Epithelial cell of prostate (primary cell): ENCODE results near the gene CERS6.
A peak's percentile ranks its signal among the peaks of the same experiment; 100 is the strongest.

ENCODE experiments used
- DNase-seq: peaks from one replicate; pipeline ENCODE4 v3.0.0-alpha.2; 2011; ENCODE audit warnings: low read depth, low spot score
- H3K27ac ChIP-seq: fragments of 450-650 bp; 2 replicates; pipeline ENCODE4 v1.5.1; 2017; ENCODE audit warnings: mild to moderate bottlenecking

The CERS6 gene

GRCh38 chr2:168802859-168803725 is 347.0 kb downstream of the CERS6 start:
- peak overlapping the region; percentile 9 for H3K27ac ChIP-seq
- DNase-seq, result no peak

- no peak overlapping the region for H3K27ac ChIP-seq
Observed at GRCh38 chr2:168804214-168804613, 348.1 kb downstream of the CERS6 start.

GRCh38 chr2:168805615-168806014 is 349.5 kb downstream of the CERS6 start:
- no peak for DNase-seq
- no peak overlapping the region for H3K27ac ChIP-seq

More at GRCh38 chr2:168804214-168804613, 348.1 kb downstream of the CERS6 start:
- no peak for DNase-seq

- no peak overlapping the region for H3K27ac ChIP-seq
- no peak for DNase-seq
Observed at GRCh38 chr2:168809537-168809936, 353.5 kb downstream of the CERS6 start.

GRCh38 chr2:168810235-168810634 is 354.2 kb downstream of the CERS6 start:
- DNase-seq, result no peak
- H3K27ac ChIP-seq, result no peak overlapping the region

- no peak overlapping the region for H3K27ac ChIP-seq
- no peak for DNase-seq
Observed at GRCh38 chr2:168811696-168812095, 355.6 kb downstream of the CERS6 start.

- DNase-seq, result no peak
- no peak overlapping the region for H3K27ac ChIP-seq
Observed at GRCh38 chr2:168814046-168814445, 358.0 kb downstream of the CERS6 start.

GRCh38 chr2:168814939-168815907 is 359.2 kb downstream of the CERS6 start:
- DNase-seq, result no peak
- H3K27ac ChIP-seq, result no peak overlapping the region

GRCh38 chr2:168816369-168816768 is 360.3 kb downstream of the CERS6 start:
- DNase-seq, result peak; percentile 12
- no peak overlapping the region for H3K27ac ChIP-seq

- no peak for DNase-seq
Observed at GRCh38 chr2:168819050-168819715, 363.1 kb downstream of the CERS6 start.

GRCh38 chr2:168819829-168820489 is 363.9 kb downstream of the CERS6 start:
- DNase-seq, result no peak
- no peak overlapping the region for H3K27ac ChIP-seq

More at GRCh38 chr2:168819050-168819715, 363.1 kb downstream of the CERS6 start:
- H3K27ac ChIP-seq, result no peak overlapping the region

GRCh38 chr2:168821577-168821976 is 365.5 kb downstream of the CERS6 start:
- no peak overlapping the region for H3K27ac ChIP-seq
- DNase-seq, result no peak

- no peak for DNase-seq
- no peak overlapping the region for H3K27ac ChIP-seq
Observed at GRCh38 chr2:168821992-168822391, 365.9 kb downstream of the CERS6 start.
